Measurements from ENCODE around the gene STX8.

- TF ChIP-seq CTCF (IDR thresholded peaks at IDR 0.05; ENCODE audit: insufficient read depth, low read depth, low read length) (no peak), EZH2 (IDR thresholded peaks at IDR 0.05; ENCODE audit: insufficient read depth, low read length) (no peak)
Measured at GRCh38 chr17:9444687-9445086, 130.9 kb downstream of the STX8 start.

Data from astrocyte (in vitro differentiated cells and primary cell).